AG04450 (cell line): ENCODE data around the gene ASB18. TPM values are rescaled to one million over a fixed set of nuclear protein-coding genes. Genes with fewer than 3 reads are reported as not detected.

Experiments
- CTCF ChIA-PET: fragments of 300-600, 350-600 bp; formaldehyde crosslinking; extraction: SDS; loops from one replicate; lab custom pipeline; 2022; ENCODE audit warnings: antibody characterized with exemption, inconsistent platforms; lab: Charles Lee
- POLR2A ChIA-PET: fragments of 350-600 bp; formaldehyde crosslinking; extraction: SDS; loops from one replicate; lab custom pipeline; 2021; ENCODE audit warnings: antibody characterized with exemption, inconsistent platforms; lab: Yijun Ruan, JAX
- DNase-seq: peaks from one replicate; pipeline ENCODE4 v3.0.0-alpha.2; 2011; ENCODE audit warnings: low read depth, low spot score
- H3K27ac ChIP-seq: one replicate; pipeline ENCODE4 v1.5.1; 2012; ENCODE audit warnings: low read depth, low read length, control low read depth
- H3K27me3 ChIP-seq: one replicate; pipeline ENCODE4 v1.6.0; 2012; ENCODE audit warnings: low read length; ENCODE audit not compliant: control insufficient read depth, insufficient read depth
- H3K4me3 ChIP-seq: 2 replicates; pipeline ENCODE4 v1.5.1; 2011; ENCODE audit warnings: mild to moderate bottlenecking, low read depth, low read length, control low read depth
- H3K9me3 ChIP-seq: 2 replicates; pipeline ENCODE4 v1.5.1; 2012; ENCODE audit warnings: low read length; ENCODE audit not compliant: control insufficient read depth, insufficient read depth
- CTCF ChIP-seq: IDR thresholded peaks from 2 replicates; pipeline ENCODE4 v1.5.1; 2011; ENCODE audit warnings: low read depth, low read length, control low read depth, inconsistent platforms
- polyA plus RNA-seq: library from polyadenylated mRNA; depleted of rRNA; stranded (reverse); fragments of >200 nt; gene quantifications from 2 replicates; pipeline ENCODE4 v1.2.3, GENCODE V29; 2011

Gene ASB18
- polyA plus RNA-seq, 1 experiment: not detected

GRCh38 chr2:236156860-236157194 is 107.4 kb downstream of the ASB18 start:
- CTCF ChIA-PET: interaction anchor here (1.7 kb wide), 1 partner anchor 13 kb away, joined by 4 read pairs; no protein-coding TSS in a partner anchor
- POLR2A ChIA-PET: no interaction called here
- no peak overlapping the region for H3K4me3 ChIP-seq
- no peak for TF ChIP-seq CTCF
- H3K27me3 ChIP-seq: peaks cover 57% of the 10 kb centered on the region
- DNase-seq: no peak
- peaks cover 6% of the 10 kb centered on the region for H3K9me3 ChIP-seq
- no peak overlapping the region for H3K27ac ChIP-seq

GRCh38 chr2:236156095-236156859 is 107.9 kb downstream of the ASB18 start:
- Histone ChIP-seq H3K27ac (no peak overlapping the region), H3K9me3 (peaks cover 6% of the 10 kb centered on the region), H3K4me3 (no peak overlapping the region), H3K27me3 (peaks cover 51% of the 10 kb centered on the region)
- no peak for TF ChIP-seq CTCF
- ChIA-PET POLR2A (no interaction called here), CTCF (interaction anchor here (1.7 kb wide), 1 partner anchor 13 kb away, joined by 4 read pairs; no protein-coding TSS in a partner anchor)
- DNase-seq: no peak

GRCh38 chr2:236155406-236155805 is 108.8 kb downstream of the ASB18 start:
- Histone ChIP-seq H3K27ac (no peak overlapping the region), H3K27me3 (peaks cover 42% of the 10 kb centered on the region), H3K4me3 (no peak overlapping the region), H3K9me3 (peaks cover 6% of the 10 kb centered on the region; the same call in 1 of the 2 replicates)
- ChIA-PET CTCF (no interaction called here), POLR2A (no interaction called here)
- DNase-seq: no peak
- TF ChIP-seq CTCF: no peak

- ChIA-PET CTCF (no interaction called here), POLR2A (no interaction called here)
- TF ChIP-seq CTCF: no peak
- no peaks in the 10 kb centered on the region for H3K9me3 ChIP-seq
- H3K27me3 ChIP-seq: peaks cover 7% of the 10 kb centered on the region
- DNase-seq: no peak
- H3K4me3 ChIP-seq: no peak overlapping the region
- H3K27ac ChIP-seq: no peak overlapping the region
Measured at GRCh38 chr2:236146436-236146835, 117.8 kb downstream of the ASB18 start.

- no peak overlapping the region for H3K4me3 ChIP-seq
- CTCF ChIA-PET: interaction anchor here (0.6 to 1.6 kb wide), 13 partner anchors 13 to 378 kb away, joined by 3 to 16 read pairs (median 4); no protein-coding TSS in a partner anchor
- H3K9me3 ChIP-seq: no peaks in the 10 kb centered on the region
- H3K27ac ChIP-seq: no peak overlapping the region
- POLR2A ChIA-PET: no interaction called here
- no peak for TF ChIP-seq CTCF
- peaks cover 14% of the 10 kb centered on the region for H3K27me3 ChIP-seq
- no peak for DNase-seq
Measured at GRCh38 chr2:236143811-236144210, 120.4 kb downstream of the ASB18 start.
